Stimulated activated CD8-positive, alpha-beta memory T cell treated with anti-CD3 and anti-CD28 coated beads, Interleukin-15, amount 100 ng/mL, for 4 hours (primary cell): Measurements from ENCODE around the gene SOS2.

Source experiments
- DNase-seq, 2 donors: peaks; one replicate each; pipeline ENCODE4 v3.0.0-alpha.2; 2020; ENCODE audit warnings: low read depth in 2 of 2

SOS2 gene

DNA sequence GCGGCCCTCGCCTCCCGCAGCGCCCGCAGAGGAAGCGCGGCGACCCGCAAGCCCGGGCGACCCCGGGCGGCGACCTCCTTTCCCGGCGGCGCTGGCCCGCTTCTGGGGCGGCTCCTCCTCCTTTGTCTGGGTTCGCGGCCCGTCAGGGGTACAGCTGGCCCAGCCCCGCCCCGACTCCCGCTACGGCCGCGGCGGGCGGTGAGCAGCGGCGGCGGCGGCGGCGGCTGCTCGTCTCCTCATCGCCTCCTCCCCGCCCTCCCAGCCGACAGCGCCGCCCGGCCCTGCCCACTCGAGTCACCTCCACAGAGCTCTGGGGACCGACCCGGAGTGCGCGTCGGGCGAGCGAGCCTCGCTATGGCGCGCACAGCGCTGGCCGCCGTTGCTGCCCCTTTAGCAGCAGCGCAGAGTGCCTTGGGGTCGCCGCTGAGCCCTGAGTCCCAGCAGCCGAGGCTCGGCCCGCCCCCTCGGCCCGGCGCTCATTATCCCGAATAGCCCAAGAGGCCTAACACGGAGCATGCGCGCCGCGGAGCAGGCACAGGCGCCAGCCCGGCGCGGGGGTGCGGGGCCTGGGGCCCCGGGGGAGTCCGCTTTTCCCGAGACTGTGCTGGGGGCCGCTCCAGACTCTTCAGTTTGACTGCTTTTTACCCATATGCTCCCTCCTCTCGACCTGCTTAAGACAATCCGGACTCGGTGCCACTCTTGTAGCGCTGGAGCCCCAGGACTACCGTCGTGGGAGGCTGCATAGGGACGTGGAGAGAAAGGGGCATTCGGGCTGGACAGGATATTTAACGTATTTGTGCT, at the start of gene SOS2:
TSS of gene SOS2 (minus strand) at position 104 of the 801 bp plus-strand sequence. CDS start 295 bp downstream, outside the sequence.
- peak; percentile 62 to 71 for DNase-seq

DNA sequence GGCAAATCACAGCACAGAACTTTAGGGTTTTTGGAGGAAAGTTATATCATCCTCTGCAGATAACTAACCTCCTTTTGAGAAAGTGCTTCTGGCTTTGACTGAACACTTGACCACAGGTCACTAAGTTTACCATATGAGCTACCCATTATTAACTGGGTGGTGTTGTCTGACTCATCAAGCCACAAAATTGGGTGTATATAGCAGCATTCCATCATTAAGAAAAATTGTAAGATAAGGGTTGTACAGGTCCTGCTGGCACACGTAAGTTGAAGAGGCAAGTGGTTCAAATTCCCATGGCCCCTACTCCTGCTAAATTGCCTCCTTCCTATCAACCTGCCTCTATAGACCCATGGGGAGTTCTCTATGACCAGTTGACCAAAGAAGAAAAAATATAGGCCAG, 41.1 kb upstream of the SOS2 start:
- no peak for DNase-seq

DNA sequence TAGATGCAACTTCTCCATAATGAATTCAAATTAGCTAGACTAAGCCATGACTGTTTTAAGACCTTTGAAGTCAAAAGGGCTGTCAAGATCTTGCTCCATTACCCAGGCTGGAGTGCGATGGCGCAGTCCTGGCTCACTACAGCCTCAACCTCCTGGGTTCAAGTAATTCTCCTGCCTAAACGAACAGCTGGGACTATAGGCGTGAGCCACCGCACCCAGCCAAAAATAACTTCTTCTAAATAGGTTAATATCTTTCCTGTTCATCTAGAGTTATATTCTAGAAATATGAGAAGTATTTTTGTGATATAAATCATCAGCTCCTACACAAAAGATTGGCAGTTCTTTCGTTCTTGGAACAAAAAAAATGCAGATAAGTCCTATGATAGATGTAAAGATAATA, 39.6 kb upstream of the SOS2 start:
- DNase-seq, result no peak

DNA sequence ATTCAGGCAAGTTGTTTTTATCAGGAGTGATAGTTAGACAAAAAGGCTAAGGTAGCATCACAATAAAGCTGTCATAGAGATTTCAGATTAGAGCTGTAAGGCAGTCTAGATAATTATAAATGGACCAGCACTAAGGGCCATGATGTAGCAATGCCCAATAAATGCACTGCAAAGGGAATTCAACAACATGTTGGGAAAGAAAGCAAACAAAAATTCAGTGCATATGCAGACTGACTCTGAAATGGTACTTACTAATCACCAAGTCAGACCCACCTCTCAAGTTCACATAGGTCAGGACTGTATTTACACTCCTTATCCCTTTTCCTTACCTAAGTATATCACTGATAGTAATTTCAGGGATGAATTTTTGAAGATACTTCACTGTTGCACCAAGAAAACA, 33.7 kb upstream of the SOS2 start:
- DNase-seq, result no peak

DNA sequence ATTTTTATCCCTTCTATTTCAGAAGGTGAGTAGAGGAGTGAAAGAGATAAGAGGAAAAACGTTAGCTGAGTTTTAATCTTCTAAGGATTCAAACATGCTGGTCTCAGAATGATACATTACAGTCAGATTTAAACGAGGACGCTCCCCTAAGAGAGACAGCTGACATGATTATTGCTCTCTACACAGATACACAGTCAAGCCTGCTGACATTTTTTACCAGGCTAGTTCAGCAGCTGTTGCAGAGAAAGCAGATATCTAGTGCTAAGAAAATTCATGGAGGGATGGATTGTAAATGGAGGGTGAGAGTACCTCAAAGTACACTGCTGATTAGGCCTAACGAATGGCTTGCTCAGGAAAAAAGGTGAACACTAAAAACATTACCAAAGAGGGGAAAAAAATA, 31.9 kb upstream of the SOS2 start:
- DNase-seq, result no peak

DNA sequence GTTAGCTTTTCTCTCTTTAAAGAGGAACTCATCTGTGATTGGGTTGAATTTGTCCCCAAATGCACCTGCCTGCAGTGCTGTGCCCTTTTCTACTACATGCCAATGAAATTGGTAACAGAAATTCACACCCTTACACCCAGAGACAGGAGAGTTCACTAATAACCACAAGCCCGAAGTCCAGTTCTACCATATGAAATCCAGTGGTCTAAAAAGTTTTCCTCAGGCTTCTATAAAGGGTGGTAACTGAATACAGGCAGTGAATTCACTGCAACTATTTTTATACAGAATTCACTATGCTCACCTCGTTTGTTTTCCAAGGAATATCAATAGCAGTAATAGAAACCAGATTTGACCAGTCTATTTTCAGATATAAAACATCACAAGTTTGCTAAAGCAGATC, 31.5 kb upstream of the SOS2 start:
- DNase-seq, result no peak

DNA sequence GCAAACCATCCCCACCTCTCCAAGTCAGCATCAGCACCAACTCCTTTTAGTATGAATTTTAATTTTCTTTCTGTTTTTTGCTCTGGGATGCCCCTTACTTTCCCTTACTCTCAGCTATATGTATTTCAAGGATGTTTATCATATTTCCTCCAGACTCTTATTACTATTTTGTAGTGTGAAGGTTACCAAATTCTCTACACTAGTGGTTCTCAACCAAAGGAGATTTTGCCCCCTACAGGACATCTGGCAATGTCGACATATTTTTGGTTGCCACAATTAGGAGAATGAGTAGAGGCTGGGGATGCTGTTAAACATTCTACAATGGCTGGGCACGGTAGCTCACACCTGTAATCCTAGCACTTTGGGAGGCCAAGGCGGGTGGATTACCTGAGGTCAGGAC, 29.1 kb upstream of the SOS2 start:
- no peak for DNase-seq

DNA sequence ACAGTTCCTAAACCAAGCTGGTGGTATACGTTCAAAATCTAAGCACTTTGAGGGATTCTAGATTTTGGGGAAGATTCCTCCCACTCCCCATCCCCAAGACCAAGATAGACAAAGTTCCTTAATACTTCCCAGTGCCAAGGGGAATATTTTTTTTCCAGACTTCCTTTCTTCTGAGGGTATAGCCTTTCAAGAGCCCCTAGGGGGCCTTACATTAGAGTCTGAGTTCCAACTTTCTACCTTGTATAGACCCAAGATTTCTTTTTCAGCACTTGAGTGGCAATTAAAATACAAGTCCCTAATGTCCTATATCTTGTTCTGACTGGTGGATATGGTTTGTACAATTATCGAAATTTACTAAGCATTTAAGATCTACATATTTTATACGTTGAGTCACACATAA, 28.7 kb upstream of the SOS2 start:
- no peak for DNase-seq

DNA sequence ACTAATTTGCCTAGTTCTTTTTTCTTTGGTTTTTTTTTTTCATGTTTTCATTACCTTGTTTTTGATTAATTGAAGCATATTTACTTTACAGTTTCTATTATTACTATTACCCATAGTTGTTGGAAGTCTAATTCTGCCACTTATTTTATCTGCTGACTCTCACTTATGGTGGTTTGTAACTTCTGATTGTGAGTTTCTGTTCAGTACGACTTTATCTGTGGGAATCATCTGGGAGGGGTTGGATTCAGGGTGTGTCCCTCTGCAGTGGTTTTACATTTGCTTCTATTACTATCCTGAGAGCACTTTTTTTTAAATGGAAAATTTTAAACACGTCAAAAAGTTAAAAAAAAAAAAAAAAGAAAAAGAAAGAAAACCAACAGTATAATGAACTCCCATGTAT, 26.4 kb upstream of the SOS2 start:
- no peak for DNase-seq

DNA sequence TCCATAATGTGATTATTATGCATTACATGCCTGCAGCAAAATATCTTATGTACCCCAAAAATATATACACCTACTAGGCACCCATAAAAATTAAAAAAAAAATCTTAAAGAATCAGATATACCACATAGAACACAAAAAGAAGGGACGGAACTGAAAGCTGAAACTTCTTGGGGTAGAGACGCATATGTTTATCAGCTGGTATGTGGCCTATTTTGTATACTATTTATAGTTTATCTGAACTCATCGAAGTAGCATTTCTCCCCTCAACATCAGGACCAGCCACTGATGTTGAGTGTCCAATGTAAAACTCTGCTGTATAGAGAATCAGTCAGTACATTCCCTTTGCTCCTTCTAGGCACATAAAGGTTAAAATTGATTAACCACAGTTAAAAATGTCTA, 22.9 kb upstream of the SOS2 start:
- no peak for DNase-seq

DNA sequence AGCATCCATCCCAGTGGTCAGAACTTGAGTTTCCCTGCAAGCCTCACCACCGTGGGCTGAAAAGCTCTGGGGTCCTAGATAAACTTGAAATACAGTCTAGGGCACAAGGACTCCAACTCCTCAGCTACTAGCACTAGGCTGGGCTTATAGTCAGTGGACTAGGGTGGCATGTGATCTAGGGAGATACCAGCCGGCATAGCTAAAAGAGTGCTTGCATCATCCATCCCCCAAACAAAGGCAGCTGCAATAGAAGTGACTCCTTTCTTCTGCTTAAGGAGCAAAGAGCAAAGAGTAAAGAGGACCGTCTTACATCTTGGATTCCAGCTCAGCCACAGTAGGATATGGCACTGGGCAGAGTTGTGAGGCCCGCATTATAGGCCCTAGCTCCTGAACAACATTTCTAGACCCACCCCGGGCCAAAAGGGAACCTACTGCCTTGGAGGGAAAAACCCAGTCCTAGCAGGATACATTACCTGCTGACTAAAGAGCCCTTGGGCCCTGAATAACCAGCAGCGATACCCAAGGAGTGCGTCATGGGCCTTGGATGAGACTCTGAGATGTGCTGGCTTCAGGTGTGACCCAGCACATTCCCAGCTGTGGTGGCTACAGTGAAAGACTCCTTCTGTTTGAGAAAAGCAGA, 17.9 kb upstream of the SOS2 start:
- DNase-seq, result no peak

DNA sequence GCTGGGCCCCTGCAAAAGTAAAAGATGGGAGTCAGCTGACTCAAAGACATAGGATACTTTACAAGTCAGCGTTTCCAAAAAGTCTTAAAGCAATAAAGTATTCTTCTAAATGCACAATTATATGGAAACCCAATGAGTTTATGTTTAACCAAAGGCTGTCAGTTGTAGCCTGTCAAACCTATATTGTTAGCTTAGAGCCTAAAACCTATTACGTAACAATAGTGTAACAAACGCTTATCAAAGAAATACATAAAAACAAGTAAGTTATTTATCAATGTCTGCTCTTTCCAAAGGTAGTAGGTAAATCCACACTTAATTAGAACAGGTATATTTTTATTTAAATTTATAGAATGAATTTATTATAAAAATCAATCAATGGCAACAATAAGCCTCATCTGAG, 15.9 kb upstream of the SOS2 start:
- no peak for DNase-seq

DNA sequence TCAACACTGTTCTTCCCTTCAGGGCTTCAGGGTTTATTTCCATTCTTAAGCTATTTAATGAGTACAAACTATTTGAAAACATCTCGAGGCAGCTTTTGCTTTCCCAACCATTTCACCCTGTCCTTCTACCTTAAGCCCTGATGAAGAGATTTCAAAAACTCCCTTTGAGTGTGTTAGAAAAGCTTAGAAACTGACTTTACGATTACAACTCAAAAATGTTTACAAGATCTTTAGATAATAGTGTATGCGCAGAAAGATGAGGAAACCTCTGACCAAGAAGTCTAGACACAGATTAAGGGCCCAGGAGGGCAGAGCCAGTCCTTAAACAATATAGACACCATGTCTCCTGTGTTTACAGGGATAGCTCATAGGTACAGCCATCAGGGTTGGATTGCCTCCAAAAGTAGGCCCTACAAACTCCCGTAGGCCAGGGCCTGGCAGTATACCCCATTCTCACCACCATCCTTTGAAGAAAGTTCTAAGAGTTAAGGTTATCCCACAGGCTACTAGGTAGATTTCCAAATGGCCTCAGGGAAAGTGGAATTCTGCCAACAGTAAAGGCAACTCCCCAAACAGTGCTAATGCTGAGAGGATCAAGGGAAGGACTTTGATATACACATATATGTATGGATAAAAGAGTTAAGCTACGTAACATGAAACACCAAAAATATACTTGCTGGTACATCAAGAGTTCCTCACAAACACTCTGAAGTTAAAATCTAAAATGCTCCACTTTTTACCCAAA, 11.4 kb upstream of the SOS2 start:
- no peak for DNase-seq

DNA sequence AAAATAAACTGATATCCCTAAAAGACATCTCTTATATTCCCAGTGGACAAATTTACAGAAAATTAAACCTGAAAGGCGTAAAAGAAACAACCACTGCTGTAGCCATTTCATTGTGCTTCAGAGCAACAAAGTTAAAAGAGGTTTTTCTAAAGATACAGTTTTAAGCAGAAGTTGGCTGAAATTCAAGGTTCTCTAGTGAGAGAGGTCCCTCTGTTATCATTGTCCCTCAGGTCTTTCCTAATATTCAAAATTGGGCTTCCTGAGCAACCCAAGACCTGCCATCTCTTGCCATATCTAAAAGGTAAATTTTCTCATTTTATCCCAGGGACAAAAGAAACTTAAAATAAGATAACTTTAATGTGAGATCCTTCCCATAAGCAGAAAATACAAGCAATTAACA, 10.7 kb upstream of the SOS2 start:
- DNase-seq, result no peak

DNA sequence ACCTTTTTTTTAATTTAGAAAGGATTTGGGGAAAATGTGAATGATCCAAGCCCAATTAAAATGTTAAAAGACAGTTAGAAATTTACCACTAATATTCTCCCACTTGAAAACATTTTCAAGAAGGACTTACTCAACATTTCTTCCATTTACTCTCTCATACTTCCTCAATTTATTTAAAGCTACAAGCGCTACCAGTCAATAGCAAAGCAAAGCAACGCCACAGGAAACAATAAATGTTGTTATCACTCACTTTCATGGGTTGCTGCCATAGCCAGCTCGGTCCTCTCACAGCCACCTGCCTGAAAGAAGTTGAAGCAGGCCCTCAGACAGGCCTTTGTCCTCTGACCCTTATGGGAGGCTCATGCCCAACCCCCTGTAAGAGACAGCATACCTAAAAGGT, 6.0 kb upstream of the SOS2 start:
- no peak for DNase-seq

DNA sequence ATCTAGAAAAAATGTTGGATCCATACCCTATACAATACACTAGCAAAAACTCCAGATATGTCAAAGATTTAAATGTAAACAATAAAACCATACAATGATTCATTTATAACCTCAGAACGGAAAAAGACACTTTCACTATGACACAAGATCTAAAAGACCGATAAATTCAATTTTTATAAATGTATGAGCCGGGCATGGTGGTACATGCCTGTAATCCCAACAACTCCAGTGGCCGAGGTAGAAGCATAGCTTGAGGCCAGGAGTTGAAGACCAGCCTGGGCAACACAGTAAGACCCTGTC, 2.5 kb upstream of the SOS2 start:
- DNase-seq, result no peak

DNA sequence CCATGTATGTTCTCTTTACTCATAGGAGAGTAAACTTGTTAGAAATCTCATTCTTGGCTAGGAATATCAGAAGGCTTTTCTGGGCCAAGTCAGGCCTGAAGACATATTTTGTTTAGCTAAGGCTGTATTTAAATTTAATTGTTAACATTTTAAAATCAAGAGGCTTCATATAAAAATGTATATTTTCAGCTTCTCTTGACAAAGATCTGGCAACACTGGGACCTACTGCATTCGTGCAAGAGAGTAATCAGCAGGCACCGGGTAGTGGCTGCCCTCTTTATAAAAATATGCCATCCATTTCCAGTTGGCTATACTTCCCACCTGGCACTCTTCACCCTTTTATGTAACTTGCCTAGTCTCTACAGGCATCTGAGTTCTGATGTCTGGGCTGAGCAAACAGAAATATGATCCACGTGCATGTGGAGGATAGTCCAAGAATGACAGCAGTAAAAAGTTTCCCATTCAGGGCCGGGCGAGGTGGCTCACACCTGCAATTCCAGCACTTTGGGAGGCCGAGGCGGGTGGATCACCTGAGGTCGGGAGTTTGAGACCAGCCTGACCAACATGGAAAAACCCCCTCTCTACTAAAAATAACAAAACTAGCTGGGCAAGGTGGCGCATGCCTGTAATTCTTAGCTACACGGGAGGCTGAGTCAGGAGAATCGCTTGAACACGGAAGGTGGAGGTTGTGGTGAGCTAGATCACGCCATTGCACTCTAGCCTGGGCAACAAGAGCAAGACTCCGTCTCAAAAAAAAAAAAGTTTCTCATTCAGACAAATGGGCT, 2.0 kb upstream of the SOS2 start:
- DNase-seq, result no peak

DNA sequence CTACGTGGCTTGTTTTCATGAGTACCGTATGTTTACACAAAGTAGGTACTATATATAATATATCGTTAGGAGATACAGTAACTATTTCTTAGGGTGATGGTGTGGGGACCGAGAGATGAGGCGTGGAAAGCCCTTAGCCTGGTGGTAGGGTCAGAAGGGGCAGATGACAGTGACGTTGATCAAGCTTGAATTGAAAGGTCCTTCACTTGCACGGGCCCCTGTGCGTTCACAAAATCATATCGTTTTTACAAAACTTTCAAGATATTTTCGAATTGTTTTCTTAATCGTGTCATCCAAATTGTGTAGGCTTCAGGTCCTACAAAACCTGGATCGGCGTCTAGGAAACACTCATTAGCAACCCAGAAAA, 881 bp upstream of the SOS2 start:
- no peak for DNase-seq

DNA sequence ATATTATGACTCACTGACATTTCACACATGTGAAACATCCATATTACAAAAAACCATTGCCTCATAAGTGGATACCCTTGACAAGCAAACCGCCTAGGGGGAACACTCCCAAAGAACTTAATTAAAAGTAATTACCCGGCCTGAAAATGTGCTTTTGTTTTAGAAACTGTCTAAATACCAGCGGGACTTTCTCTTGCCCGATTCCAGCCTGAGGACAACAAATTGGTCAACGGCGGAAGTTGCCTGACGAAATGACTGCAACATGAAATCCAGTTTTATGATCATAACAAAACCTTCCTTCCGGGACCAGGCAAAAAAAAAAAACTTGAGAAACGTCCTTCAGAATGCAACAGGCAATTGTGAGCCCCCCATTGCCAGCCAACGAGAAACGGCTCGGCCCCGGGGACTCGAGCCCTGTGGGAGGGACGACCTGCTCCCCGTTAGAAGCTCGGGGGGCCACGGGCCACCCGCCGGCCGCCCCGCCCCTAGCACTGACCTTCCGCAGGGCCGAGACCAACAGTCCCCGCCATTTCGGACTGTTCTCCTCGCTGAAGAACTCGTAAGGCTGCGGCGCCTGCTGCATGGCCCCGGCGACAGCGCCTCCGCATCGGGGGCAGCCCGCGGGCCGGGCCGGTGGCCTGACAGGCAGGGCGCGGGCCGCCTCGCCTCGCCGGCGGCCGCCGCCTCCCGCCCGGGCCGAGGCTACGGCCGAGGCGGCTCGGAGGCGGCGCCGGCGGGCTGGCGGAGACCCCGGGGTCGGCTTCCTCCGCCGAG, 490 bp downstream of the SOS2 start:
- DNase-seq, result peak in 1 of 2 donors; percentile 8

DNA sequence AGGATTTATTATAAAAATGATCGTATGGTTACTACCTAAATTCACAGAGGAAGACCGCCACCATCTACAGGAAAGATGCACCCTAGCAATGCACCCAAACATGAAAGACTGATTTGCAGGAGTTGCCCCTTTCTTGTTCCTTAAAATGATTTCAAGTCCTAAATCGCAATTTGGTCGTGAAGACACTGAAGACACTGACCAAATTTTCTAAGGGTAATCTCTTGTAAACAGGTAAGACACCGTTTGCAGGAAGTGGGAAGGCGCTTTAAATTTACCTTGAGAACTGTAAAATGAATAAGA, 1.0 kb downstream of the SOS2 start:
- no peak for DNase-seq

DNA sequence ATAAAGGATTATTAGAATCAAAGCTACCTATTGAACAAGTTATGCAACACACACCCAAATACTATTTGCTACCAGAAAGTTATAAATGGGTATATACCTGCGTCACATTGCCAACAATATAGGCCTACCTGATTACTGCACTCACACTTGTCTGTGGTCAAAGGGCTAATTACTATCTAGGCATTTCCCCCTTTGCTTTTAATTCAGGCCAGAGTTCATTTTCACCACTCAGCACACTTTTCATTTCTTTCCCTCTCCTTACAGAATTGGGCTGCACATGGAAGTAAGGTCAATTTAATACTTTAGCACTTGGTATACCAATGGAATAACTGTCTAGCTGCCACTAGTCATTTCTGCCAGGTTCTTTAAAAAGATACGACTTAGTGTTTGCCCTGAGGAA, 1.7 kb downstream of the SOS2 start:
- DNase-seq, result no peak

DNA sequence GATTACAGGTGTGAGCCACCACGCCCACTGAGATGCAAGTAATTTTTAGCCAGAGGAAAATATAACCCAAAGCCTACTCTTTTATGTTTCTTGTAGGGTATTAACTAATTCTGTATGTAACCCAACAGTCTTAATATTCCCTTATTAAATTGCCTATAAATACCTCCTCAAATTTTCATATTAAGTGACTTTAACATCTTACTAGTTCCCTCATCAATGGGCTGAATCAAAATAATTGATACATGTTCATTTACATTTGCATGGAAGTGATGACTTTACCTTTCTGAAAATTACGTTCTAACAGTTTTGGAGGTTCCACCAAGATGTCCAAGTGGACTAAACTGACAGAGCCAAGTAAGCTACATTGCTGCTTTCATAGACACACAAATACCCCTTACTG, 3.1 kb downstream of the SOS2 start:
- DNase-seq, result no peak
